ENCODE results near the gene ADAMTS16.

DNA sequence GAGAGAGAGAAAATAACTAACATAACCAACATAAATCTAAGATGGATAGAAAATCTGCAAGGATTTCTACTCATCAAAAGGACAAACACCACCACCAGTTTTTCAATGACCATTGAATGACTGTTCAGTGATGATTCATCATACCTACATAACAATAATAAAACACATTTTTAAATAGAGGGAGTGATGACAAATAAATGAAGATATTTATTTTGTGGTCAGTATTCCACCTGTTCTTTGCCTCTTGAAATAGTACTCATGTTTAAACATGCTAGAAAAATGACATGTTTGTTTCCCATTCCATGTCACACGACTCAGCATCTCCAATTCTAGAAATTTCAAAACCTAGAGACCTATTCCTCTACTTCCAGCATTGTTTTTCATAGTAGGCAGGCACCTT is 34.6 kb upstream of the ADAMTS16 start:
- TF ChIP-seq, protein P1, sequence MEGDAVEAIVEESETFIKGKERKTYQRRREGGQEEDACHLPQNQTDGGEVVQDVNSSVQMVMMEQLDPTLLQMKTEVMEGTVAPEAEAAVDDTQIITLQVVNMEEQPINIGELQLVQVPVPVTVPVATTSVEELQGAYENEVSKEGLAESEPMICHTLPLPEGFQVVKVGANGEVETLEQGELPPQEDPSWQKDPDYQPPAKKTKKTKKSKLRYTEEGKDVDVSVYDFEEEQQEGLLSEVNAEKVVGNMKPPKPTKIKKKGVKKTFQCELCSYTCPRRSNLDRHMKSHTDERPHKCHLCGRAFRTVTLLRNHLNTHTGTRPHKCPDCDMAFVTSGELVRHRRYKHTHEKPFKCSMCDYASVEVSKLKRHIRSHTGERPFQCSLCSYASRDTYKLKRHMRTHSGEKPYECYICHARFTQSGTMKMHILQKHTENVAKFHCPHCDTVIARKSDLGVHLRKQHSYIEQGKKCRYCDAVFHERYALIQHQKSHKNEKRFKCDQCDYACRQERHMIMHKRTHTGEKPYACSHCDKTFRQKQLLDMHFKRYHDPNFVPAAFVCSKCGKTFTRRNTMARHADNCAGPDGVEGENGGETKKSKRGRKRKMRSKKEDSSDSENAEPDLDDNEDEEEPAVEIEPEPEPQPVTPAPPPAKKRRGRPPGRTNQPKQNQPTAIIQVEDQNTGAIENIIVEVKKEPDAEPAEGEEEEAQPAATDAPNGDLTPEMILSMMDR (IDR thresholded peaks at IDR 0.05), result no peak
- TF ChIP-seq POLR2A (IDR thresholded peaks at IDR 0.05), result no peak
